SK-N-SH (cell line): ENCODE data around the gene MICU2. TPM values are rescaled to one million over a fixed set of nuclear protein-coding genes. Genes with fewer than 3 reads are reported as not detected.

ENCODE experiments used
- CTCF ChIA-PET: fragments of 300-600, 350-600 bp; formaldehyde crosslinking; extraction: SDS; loops from one replicate; lab custom pipeline; 2021; lab: Yijun Ruan, JAX
- POLR2A ChIA-PET: fragments of 350-600 bp; sonication (Branson Sonifier 250); formaldehyde crosslinking; extraction: SDS; loops from one replicate; lab custom pipeline; 2020; ENCODE audit warnings: antibody characterized with exemption, inconsistent platforms; lab: Yijun Ruan, JAX
- DNase-seq: peaks from one replicate; pipeline ENCODE4 v3.0.0; 2012
- H2AFZ ChIP-seq: fragments of 200-600 bp; sonication (generic); 2 replicates; pipeline ENCODE4 v1.8.1; 2016; ENCODE audit warnings: antibody characterized with exemption, mild to moderate bottlenecking, low read depth
- H3F3A ChIP-seq: fragments of 200-600 bp; sonication (generic); replicated peaks from 2 replicates; pipeline ENCODE3; 2016; ENCODE audit warnings: antibody characterized with exemption, mild to moderate bottlenecking; ENCODE audit not compliant: insufficient read depth
- H3K27ac ChIP-seq, 2 experiments: fragments of 200-500 bp in 1 of 2; fragments of 200-600 bp in 1 of 2; sonication (Bioruptor generic) in 1 of 2; sonication (generic), shearing (Covaris generic) in 1 of 2; 2 replicates each; pipeline versions ENCODE4 v1.5.1 to v1.6.1; 2014 to 2016; ENCODE audit warnings: low read depth in 2 of 2, inconsistent platforms in 1 of 2, low read length in 1 of 2, mild to moderate bottlenecking in 1 of 2, mixed read lengths in 1 of 2
- H3K27me3 ChIP-seq: fragments of 200-600 bp; sonication (generic), shearing (Covaris generic); 2 replicates; pipeline ENCODE4 v1.6.1; 2016; ENCODE audit warnings: mixed run types; ENCODE audit not compliant: insufficient read depth
- H3K36me3 ChIP-seq, 2 experiments: fragments of 200-500 bp in 1 of 2; fragments of 200-600 bp in 1 of 2; sonication (Bioruptor generic) in 1 of 2; sonication (generic) in 1 of 2; replicated peaks in 1 of 2; 2 replicates each; pipeline versions ENCODE3 to v1.5.1; 2014 to 2016; ENCODE audit warnings: low read length in 1 of 2, mild to moderate bottlenecking in 1 of 2; ENCODE audit not compliant: insufficient read depth in 2 of 2, control insufficient read depth in 1 of 2
- H3K4me1 ChIP-seq, 2 experiments: fragments of 200-500 bp in 1 of 2; fragments of 200-600 bp in 1 of 2; sonication (Bioruptor generic) in 1 of 2; sonication (generic), shearing (Covaris generic) in 1 of 2; 2 replicates each; pipeline versions ENCODE4 v1.5.1 to v1.6.1; 2014 to 2016; ENCODE audit warnings: low read depth in 1 of 2, low read length in 1 of 2, mixed run types in 1 of 2; ENCODE audit not compliant: insufficient read depth in 2 of 2, control insufficient read depth in 1 of 2
- H3K4me2 ChIP-seq: fragments of 200-600 bp; sonication (generic), shearing (Covaris generic); 2 replicates; pipeline ENCODE4 v1.6.1; 2017; ENCODE audit warnings: mixed run types
- H3K4me3 ChIP-seq, 2 experiments: fragments of 200-500 bp in 1 of 2; fragments of 200-600 bp in 1 of 2; sonication (Bioruptor generic) in 1 of 2; sonication (generic), shearing (Covaris generic) in 1 of 2; 2 replicates each; pipeline versions ENCODE4 v1.5.1 to v1.8.1; 2014 to 2016; ENCODE audit warnings: low read depth in 2 of 2, inconsistent platforms in 1 of 2, low read length in 1 of 2, mild to moderate bottlenecking in 1 of 2, mixed read lengths in 1 of 2, moderate library complexity in 1 of 2
- H3K79me2 ChIP-seq: fragments of 200-600 bp; sonication (generic); 2 replicates; pipeline ENCODE4 v1.8.1; 2017; ENCODE audit warnings: mild to moderate bottlenecking; ENCODE audit not compliant: insufficient read depth
- H3K9ac ChIP-seq: fragments of 200-600 bp; sonication (generic); 2 replicates; pipeline ENCODE4 v1.6.1; 2017; ENCODE audit warnings: mixed run types
- H3K9me2 ChIP-seq: fragments of 200-600 bp; sonication (generic); 2 replicates; pipeline ENCODE4 v1.6.1; 2017; ENCODE audit warnings: mixed run types
- H3K9me3 ChIP-seq: fragments of 200-600 bp; sonication (generic); 2 replicates; pipeline ENCODE4 v1.6.1; 2017; ENCODE audit warnings: mixed run types, mild to moderate bottlenecking, moderate library complexity
- H4K20me1 ChIP-seq: fragments of 200-600 bp; sonication (generic); 2 replicates; pipeline ENCODE4 v1.6.1; 2017; ENCODE audit warnings: mild to moderate bottlenecking, mixed run types; ENCODE audit not compliant: insufficient read depth
- ELF1 ChIP-seq: IDR thresholded peaks from 2 replicates; pipeline ENCODE4 v1.4.0; 2012
- EZH2phosphoT487 ChIP-seq: fragments of 200-600 bp; sonication (generic); IDR thresholded peaks from 2 replicates; pipeline ENCODE4 v1.6.1; 2017; ENCODE audit warnings: low read depth, mixed run types, mild to moderate bottlenecking, antibody characterized with exemption, moderate library complexity, borderline replicate concordance
- FOSL2 ChIP-seq: IDR thresholded peaks from 2 replicates; pipeline ENCODE4 v1.4.0; 2012; ENCODE audit warnings: low read depth, mild to moderate bottlenecking, moderate library complexity, borderline replicate concordance
- GATA2 ChIP-seq: sonication (generic); formaldehyde crosslinking; IDR thresholded peaks from 2 replicates; pipeline ENCODE4 v1.5.0; 2020; ENCODE audit warnings: mild to moderate bottlenecking, missing genetic modification reagents
- MXI1 ChIP-seq: IDR thresholded peaks from 2 replicates; pipeline ENCODE4 v1.6.1; 2012; ENCODE audit warnings: mild to moderate bottlenecking, low read depth, low read length, improper control_type of control experiment
- NRF1 ChIP-seq: IDR thresholded peaks from 2 replicates; pipeline ENCODE4 v1.6.1; 2012; ENCODE audit warnings: low read depth, mild to moderate bottlenecking, low read length
- SIN3A ChIP-seq: IDR thresholded peaks from 2 replicates; pipeline ENCODE4 v1.6.1; 2012; ENCODE audit warnings: low read depth, mild to moderate bottlenecking, low read length, moderate library complexity, borderline replicate concordance
- TAF1 ChIP-seq: IDR thresholded peaks from 2 replicates; pipeline ENCODE4 v1.6.1; 2012; ENCODE audit warnings: low read depth, mild to moderate bottlenecking, low read length, moderate library complexity, borderline replicate concordance
- TCF12 ChIP-seq: IDR thresholded peaks from 2 replicates; pipeline ENCODE4 v1.4.0; 2012
- TEAD4 ChIP-seq: IDR thresholded peaks from 2 replicates; pipeline ENCODE4 v1.4.0; 2012; ENCODE audit warnings: mild to moderate bottlenecking, borderline replicate concordance; ENCODE audit not compliant: insufficient read depth
- WGBS: methylation state at CpG from one replicate; pipeline ENCODE4 v1.1.6; 2017; ENCODE audit warnings: low lambda C conversion rate; 5-methylcytosine and 5-hydroxymethylcytosine counted together
- polyA plus RNA-seq, 3 experiments: library from polyadenylated mRNA; depleted of rRNA; stranded (reverse); fragments of >200 nt; gene quantifications; 2 replicates each; pipeline ENCODE4 v1.2.3, GENCODE V29; 2012
- TF ChIP-seq, protein P1 (sequence below): IDR thresholded peaks from 2 replicates; pipeline ENCODE4 v1.4.0; 2012; ENCODE audit warnings: low read depth
- TF ChIP-seq, protein P2 (sequence below): IDR thresholded peaks from 2 replicates; pipeline ENCODE4 v1.4.0; 2012; ENCODE audit warnings: low read depth, borderline replicate concordance
- TF ChIP-seq, protein P3 (sequence below): fragments of 150-350 bp; IDR thresholded peaks from 2 replicates; pipeline ENCODE4 v1.6.1; 2017; ENCODE audit warnings: antibody characterized with exemption, low read length, low read depth, borderline replicate concordance
- TF ChIP-seq, protein P4 (sequence below): IDR thresholded peaks from 2 replicates; pipeline ENCODE4 v1.6.1; 2012; ENCODE audit warnings: mild to moderate bottlenecking, low read depth, low read length, moderate library complexity
- TF ChIP-seq, protein P5 (sequence below): fragments of 200-600 bp; sonication (generic); IDR thresholded peaks from 2 replicates; pipeline ENCODE4 v1.6.1; 2017; ENCODE audit warnings: antibody characterized with exemption, mild to moderate bottlenecking, moderate library complexity

Gene MICU2
- polyA plus RNA-seq, 1 of the 3 experiments (the other 2 are of a cell fraction) = 46.4 TPM

DNA sequence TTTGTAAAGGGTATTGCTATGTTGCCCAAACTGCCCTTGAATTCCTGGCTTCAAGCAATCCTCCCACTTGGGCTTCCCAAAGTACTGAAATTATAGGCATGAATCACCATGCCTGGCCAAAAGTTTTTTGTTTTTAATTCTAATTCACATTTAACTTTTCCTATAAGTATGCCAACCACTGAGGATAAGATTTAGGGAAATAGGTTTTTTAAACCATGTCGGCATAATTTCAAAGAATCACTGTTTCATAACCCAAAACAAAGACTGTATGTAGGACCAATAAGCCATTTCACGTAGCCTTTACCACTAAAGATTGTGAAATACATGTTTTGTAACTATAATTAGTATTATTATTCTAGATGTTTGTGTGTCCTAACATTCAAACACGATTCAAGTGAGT lies 153.0 kb downstream of the MICU2 start:
- no peak for TF ChIP-seq TCF12
- TF ChIP-seq, protein P1, sequence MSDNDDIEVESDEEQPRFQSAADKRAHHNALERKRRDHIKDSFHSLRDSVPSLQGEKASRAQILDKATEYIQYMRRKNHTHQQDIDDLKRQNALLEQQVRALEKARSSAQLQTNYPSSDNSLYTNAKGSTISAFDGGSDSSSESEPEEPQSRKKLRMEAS = no peak
- TF ChIP-seq MXI1 = no peak
- TF ChIP-seq, protein P2, sequence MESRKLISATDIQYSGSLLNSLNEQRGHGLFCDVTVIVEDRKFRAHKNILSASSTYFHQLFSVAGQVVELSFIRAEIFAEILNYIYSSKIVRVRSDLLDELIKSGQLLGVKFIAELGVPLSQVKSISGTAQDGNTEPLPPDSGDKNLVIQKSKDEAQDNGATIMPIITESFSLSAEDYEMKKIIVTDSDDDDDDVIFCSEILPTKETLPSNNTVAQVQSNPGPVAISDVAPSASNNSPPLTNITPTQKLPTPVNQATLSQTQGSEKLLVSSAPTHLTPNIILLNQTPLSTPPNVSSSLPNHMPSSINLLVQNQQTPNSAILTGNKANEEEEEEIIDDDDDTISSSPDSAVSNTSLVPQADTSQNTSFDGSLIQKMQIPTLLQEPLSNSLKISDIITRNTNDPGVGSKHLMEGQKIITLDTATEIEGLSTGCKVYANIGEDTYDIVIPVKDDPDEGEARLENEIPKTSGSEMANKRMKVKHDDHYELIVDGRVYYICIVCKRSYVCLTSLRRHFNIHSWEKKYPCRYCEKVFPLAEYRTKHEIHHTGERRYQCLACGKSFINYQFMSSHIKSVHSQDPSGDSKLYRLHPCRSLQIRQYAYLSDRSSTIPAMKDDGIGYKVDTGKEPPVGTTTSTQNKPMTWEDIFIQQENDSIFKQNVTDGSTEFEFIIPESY = no peak
- TF ChIP-seq, protein P3, sequence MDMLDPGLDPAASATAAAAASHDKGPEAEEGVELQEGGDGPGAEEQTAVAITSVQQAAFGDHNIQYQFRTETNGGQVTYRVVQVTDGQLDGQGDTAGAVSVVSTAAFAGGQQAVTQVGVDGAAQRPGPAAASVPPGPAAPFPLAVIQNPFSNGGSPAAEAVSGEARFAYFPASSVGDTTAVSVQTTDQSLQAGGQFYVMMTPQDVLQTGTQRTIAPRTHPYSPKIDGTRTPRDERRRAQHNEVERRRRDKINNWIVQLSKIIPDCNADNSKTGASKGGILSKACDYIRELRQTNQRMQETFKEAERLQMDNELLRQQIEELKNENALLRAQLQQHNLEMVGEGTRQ = no peak
- TF ChIP-seq GATA2 (CRISPR knock-in tag) = no peak
- ChIA-PET POLR2A (no interaction called here), CTCF (no interaction called here)
- 81% methylated on average over 3 of the region's 3 CpGs for WGBS
- Histone ChIP-seq H2AFZ (no peak overlapping the region), H3K4me2 (no peak overlapping the region), H3K9me3 (peaks cover 7% of the 10 kb centered on the region; the same call in 1 of the 2 replicates), H3F3A (no peaks in the 10 kb centered on the region), H3K36me3 (peaks cover 0 to 4% of the 10 kb centered on the region in 2 experiments), H4K20me1 (no peaks in the 10 kb centered on the region), H3K9me2 (no peaks in the 10 kb centered on the region), H3K27me3 (no peaks in the 10 kb centered on the region), H3K79me2 (peaks cover 78% of the 10 kb centered on the region), H3K9ac (no peak overlapping the region), H3K4me3 (no peak overlapping the region), H3K4me1 (no peaks in the 10 kb centered on the region), H3K27ac (no peak overlapping the region)
- no peak for DNase-seq

DNA sequence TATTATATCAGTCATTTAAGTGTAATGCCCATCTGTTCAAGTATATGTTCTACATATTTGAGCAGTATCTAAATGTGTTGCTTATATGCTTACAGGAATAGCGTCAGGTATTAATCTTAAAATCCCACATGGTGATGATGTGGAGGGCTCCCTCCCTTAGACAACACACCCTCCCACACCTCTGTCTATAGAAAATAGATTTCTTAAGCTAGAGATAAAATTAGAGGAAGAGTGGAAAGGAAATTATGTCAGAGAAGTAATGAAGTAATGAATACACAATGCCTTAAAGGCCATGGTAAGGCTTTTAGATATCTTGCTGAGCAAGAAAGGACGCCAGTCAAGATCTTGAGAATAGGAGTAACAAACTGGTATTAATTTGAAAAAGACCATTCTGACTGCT lies 157.3 kb downstream of the MICU2 start:
- no peak overlapping the region for H3K9ac ChIP-seq
- no peaks in the 10 kb centered on the region for H3K9me3 ChIP-seq
- ChIA-PET POLR2A (no interaction called here), CTCF (no interaction called here)
- no peaks in the 10 kb centered on the region for H3K9me2 ChIP-seq
- no peak overlapping the region for H3K27ac ChIP-seq
- peaks cover 3% of the 10 kb centered on the region; the same call in 1 of the 2 replicates for H4K20me1 ChIP-seq
- no peaks in the 10 kb centered on the region for H3K4me1 ChIP-seq
- 95% methylated on average over 2 of the region's 2 CpGs for WGBS
- no peak overlapping the region for H2AFZ ChIP-seq
- H3K4me3 ChIP-seq = no peak overlapping the region
- H3K27me3 ChIP-seq = no peaks in the 10 kb centered on the region
- no peaks in the 10 kb centered on the region for H3F3A ChIP-seq
- no peak for DNase-seq
- no peak overlapping the region for H3K4me2 ChIP-seq
- H3K36me3 ChIP-seq = no peaks in the 10 kb centered on the region
- H3K79me2 ChIP-seq = peaks cover 71% of the 10 kb centered on the region
- TF ChIP-seq, protein P1 = no peak
- TF ChIP-seq NRF1 = no peak
- no peak for TF ChIP-seq EZH2phosphoT487
- no peak for TF ChIP-seq FOSL2
- no peak for TF ChIP-seq ELF1
- no peak for TF ChIP-seq TEAD4
- TF ChIP-seq, protein P4, sequence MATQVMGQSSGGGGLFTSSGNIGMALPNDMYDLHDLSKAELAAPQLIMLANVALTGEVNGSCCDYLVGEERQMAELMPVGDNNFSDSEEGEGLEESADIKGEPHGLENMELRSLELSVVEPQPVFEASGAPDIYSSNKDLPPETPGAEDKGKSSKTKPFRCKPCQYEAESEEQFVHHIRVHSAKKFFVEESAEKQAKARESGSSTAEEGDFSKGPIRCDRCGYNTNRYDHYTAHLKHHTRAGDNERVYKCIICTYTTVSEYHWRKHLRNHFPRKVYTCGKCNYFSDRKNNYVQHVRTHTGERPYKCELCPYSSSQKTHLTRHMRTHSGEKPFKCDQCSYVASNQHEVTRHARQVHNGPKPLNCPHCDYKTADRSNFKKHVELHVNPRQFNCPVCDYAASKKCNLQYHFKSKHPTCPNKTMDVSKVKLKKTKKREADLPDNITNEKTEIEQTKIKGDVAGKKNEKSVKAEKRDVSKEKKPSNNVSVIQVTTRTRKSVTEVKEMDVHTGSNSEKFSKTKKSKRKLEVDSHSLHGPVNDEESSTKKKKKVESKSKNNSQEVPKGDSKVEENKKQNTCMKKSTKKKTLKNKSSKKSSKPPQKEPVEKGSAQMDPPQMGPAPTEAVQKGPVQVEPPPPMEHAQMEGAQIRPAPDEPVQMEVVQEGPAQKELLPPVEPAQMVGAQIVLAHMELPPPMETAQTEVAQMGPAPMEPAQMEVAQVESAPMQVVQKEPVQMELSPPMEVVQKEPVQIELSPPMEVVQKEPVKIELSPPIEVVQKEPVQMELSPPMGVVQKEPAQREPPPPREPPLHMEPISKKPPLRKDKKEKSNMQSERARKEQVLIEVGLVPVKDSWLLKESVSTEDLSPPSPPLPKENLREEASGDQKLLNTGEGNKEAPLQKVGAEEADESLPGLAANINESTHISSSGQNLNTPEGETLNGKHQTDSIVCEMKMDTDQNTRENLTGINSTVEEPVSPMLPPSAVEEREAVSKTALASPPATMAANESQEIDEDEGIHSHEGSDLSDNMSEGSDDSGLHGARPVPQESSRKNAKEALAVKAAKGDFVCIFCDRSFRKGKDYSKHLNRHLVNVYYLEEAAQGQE = no peak
- no peak for TF ChIP-seq SIN3A
- TF ChIP-seq, protein P5, sequence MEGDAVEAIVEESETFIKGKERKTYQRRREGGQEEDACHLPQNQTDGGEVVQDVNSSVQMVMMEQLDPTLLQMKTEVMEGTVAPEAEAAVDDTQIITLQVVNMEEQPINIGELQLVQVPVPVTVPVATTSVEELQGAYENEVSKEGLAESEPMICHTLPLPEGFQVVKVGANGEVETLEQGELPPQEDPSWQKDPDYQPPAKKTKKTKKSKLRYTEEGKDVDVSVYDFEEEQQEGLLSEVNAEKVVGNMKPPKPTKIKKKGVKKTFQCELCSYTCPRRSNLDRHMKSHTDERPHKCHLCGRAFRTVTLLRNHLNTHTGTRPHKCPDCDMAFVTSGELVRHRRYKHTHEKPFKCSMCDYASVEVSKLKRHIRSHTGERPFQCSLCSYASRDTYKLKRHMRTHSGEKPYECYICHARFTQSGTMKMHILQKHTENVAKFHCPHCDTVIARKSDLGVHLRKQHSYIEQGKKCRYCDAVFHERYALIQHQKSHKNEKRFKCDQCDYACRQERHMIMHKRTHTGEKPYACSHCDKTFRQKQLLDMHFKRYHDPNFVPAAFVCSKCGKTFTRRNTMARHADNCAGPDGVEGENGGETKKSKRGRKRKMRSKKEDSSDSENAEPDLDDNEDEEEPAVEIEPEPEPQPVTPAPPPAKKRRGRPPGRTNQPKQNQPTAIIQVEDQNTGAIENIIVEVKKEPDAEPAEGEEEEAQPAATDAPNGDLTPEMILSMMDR = no peak
- TF ChIP-seq, protein P2 = no peak
- no peak for TF ChIP-seq TAF1
